Smooth muscle cell (in vitro differentiated cells): Measurements from ENCODE around the gene IFT27. TPM values are rescaled to one million over a fixed set of nuclear protein-coding genes. Genes with fewer than 3 reads are reported as not detected.

ENCODE experiments used
- DNase-seq: peaks from one replicate; lab custom pipeline; 2025; ENCODE audit not compliant: unreplicated experiment; lab: John Stamatoyannopoulos, UW
- H2AFZ ChIP-seq: fragments of 200-600 bp; sonication (generic); 2 replicates; pipeline ENCODE4 v1.6.0; 2016; ENCODE audit warnings: antibody characterized with exemption, low read depth, mild to moderate bottlenecking
- H3F3A ChIP-seq: fragments of 200-600 bp; sonication (generic); 2 replicates; pipeline ENCODE4 v1.6.0; 2017; ENCODE audit warnings: antibody characterized with exemption, low read depth
- H3K27ac ChIP-seq: fragments of 200-600 bp; sonication (generic); 2 replicates; pipeline ENCODE4 v1.5.1; 2016; ENCODE audit warnings: low read depth, mild to moderate bottlenecking
- H3K27me3 ChIP-seq: fragments of 200-600 bp; sonication (generic); 2 replicates; pipeline ENCODE4 v1.6.1; 2016; ENCODE audit warnings: low read depth, mild to moderate bottlenecking
- H3K36me3 ChIP-seq: fragments of 200-600 bp; sonication (generic); 2 replicates; pipeline ENCODE4 v1.5.1; 2016; ENCODE audit warnings: low read depth
- H3K4me1 ChIP-seq: fragments of 200-600 bp; sonication (generic); 2 replicates; pipeline ENCODE4 v1.5.1; 2016; ENCODE audit warnings: low read depth
- H3K4me2 ChIP-seq: fragments of 200-600 bp; sonication (generic); 2 replicates; pipeline ENCODE4 v1.6.0; 2016; ENCODE audit warnings: mild to moderate bottlenecking
- H3K4me3 ChIP-seq: fragments of 200-600 bp; sonication (generic); 2 replicates; pipeline ENCODE4 v1.5.1; 2016; ENCODE audit warnings: mild to moderate bottlenecking
- H3K79me2 ChIP-seq: fragments of 200-600 bp; sonication (generic); 2 replicates; pipeline ENCODE4 v1.6.0; 2016; ENCODE audit warnings: low read depth, mild to moderate bottlenecking
- H3K9ac ChIP-seq: fragments of 200-600 bp; sonication (generic); 2 replicates; pipeline ENCODE4 v1.6.0; 2016; ENCODE audit warnings: low read depth
- H3K9me3 ChIP-seq: fragments of 200-600 bp; sonication (generic); replicated peaks from 2 replicates; pipeline ENCODE4 v1.5.1; 2016; ENCODE audit warnings: low read depth
- H4K20me1 ChIP-seq: fragments of 200-600 bp; sonication (generic); 2 replicates; pipeline ENCODE4 v1.6.0; 2016; ENCODE audit warnings: low read depth
- whole genome bisulfite sequencing: methylation state at CpG from one replicate; pipeline ENCODE4 v1.1.7; 2016; ENCODE audit warnings: low lambda C conversion rate; 5-methylcytosine and 5-hydroxymethylcytosine counted together
- polyA plus RNA-seq: library from polyadenylated mRNA; unstranded; fragments of >200 nt; fragmentation: Nextera tagmentation; extraction: Ambion mirVana; gene quantifications from 2 replicates; pipeline ENCODE4 v1.2.1, GENCODE V29; 2016
- total RNA-seq: library from RNA; depleted of rRNA; stranded (reverse); fragments of >200 nt; gene quantifications from 2 replicates; pipeline ENCODE4 v1.2.3, GENCODE V29; 2014
- TF ChIP-seq, protein P1 (sequence below): fragments of 200-600 bp; sonication (generic); IDR thresholded peaks from 2 replicates; pipeline ENCODE4 v1.5.1; 2017; ENCODE audit warnings: borderline replicate concordance, mild to moderate bottlenecking, antibody characterized with exemption; ENCODE audit not compliant: insufficient read depth, poor library complexity, severe bottlenecking

Gene IFT27
- total and polyA plus RNA-seq, 2 experiments from 2014 or later: 16.0 to 43.2 TPM

DNA sequence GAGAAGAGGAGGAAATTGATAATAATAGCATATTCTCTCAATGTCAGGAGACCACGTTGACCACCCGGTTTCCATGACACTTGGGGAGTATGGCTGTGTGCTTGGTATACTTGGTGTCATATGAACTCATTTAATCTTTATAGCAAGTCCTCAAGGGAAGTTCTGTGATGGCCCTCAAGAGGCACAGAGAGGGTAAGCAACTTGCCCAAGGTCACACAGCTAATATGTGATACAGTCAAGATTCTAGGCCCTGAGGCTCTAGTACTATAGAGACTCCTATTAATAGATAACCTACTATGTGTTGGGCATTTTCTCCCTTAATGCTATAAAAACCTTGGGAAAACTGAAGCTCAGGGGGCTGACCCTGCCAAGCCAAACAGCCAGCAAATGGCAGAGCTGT, 61.8 kb downstream of the IFT27 start:
- H3K9me3 ChIP-seq: no peaks in the 10 kb centered on the region
- H3K27me3 ChIP-seq: peaks cover 41% of the 10 kb centered on the region
- H3F3A ChIP-seq: no peaks in the 10 kb centered on the region
- no peak overlapping the region for H3K9ac ChIP-seq
- H3K4me3 ChIP-seq: no peak overlapping the region
- no peak overlapping the region for H2AFZ ChIP-seq
- H4K20me1 ChIP-seq: no peaks in the 10 kb centered on the region
- WGBS: 95% methylated on average over 2 of the region's 2 CpGs
- DNase-seq: no peak
- no peaks in the 10 kb centered on the region for H3K4me1 ChIP-seq
- no peaks in the 10 kb centered on the region for H3K79me2 ChIP-seq
- H3K27ac ChIP-seq: no peak overlapping the region
- no peak overlapping the region for H3K4me2 ChIP-seq
- TF ChIP-seq, protein P1, sequence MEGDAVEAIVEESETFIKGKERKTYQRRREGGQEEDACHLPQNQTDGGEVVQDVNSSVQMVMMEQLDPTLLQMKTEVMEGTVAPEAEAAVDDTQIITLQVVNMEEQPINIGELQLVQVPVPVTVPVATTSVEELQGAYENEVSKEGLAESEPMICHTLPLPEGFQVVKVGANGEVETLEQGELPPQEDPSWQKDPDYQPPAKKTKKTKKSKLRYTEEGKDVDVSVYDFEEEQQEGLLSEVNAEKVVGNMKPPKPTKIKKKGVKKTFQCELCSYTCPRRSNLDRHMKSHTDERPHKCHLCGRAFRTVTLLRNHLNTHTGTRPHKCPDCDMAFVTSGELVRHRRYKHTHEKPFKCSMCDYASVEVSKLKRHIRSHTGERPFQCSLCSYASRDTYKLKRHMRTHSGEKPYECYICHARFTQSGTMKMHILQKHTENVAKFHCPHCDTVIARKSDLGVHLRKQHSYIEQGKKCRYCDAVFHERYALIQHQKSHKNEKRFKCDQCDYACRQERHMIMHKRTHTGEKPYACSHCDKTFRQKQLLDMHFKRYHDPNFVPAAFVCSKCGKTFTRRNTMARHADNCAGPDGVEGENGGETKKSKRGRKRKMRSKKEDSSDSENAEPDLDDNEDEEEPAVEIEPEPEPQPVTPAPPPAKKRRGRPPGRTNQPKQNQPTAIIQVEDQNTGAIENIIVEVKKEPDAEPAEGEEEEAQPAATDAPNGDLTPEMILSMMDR: no peak
- H3K36me3 ChIP-seq: no peaks in the 10 kb centered on the region

DNA sequence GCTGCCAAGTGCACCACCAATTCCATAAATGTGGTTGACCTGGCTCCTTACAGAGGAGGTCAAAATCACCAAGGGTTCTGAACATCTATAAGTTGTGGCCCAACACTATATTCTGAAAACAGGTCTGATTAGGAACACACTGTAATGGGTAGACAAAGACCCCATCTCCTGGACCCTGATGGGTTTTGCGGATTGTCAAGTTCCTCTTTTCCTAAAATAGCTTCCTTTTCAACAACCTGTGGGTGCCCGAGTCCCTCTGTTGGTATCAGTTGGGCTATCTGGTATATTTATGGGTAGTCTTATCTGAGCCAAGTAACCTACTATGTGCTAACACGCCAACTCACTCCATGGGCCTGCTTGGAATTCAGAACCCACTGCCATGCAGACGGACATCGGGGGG, 62.5 kb downstream of the IFT27 start:
- Histone ChIP-seq H3K36me3 (no peaks in the 10 kb centered on the region), H4K20me1 (no peaks in the 10 kb centered on the region), H2AFZ (no peak overlapping the region), H3K27ac (no peak overlapping the region), H3K9ac (no peak overlapping the region), H3K9me3 (no peaks in the 10 kb centered on the region), H3K4me2 (no peak overlapping the region), H3K4me1 (no peaks in the 10 kb centered on the region), H3K4me3 (no peak overlapping the region), H3K79me2 (no peaks in the 10 kb centered on the region), H3K27me3 (peaks cover 40% of the 10 kb centered on the region), H3F3A (no peaks in the 10 kb centered on the region)
- TF ChIP-seq, protein P1: no peak
- WGBS: 91% methylated on average over 5 of the region's 5 CpGs
- no peak for DNase-seq

Other genes with a start within 250 kb of the IFT27 start
- gene EIF3D, start 247.0 kb downstream of the IFT27 start, total RNA-seq: 258 and 323 TPM in 2 replicates
- gene EIF3D, start 247.0 kb downstream of the IFT27 start, polyA plus RNA-seq: 82.7 and 101 TPM in 2 replicates
- gene CACNG2, start 72.4 kb downstream of the IFT27 start, total RNA-seq: not detected in 2 replicates
- not detected in 2 replicates for gene CACNG2, start 72.4 kb downstream of the IFT27 start, polyA plus RNA-seq
- gene PVALB, start 40.9 kb upstream of the IFT27 start, total RNA-seq: not detected in 2 replicates
- gene PVALB, start 40.9 kb upstream of the IFT27 start, polyA plus RNA-seq: not detected in 2 replicates
- not detected in 2 replicates for gene NCF4, start 84.9 kb upstream of the IFT27 start, total RNA-seq
- gene NCF4, start 84.9 kb upstream of the IFT27 start, polyA plus RNA-seq: 0.15 and 0.41 TPM in 2 replicates
- gene CSF2RB, start 137.5 kb upstream of the IFT27 start, total RNA-seq: 0.22 TPM in 1 of 2 replicates, not detected in the other
- gene CSF2RB, start 137.5 kb upstream of the IFT27 start, polyA plus RNA-seq: 0.25 and 0.43 TPM in 2 replicates
- gene TST, start 243.3 kb upstream of the IFT27 start, total RNA-seq: 10.4 and 19.9 TPM in 2 replicates
- 15.0 and 17.5 TPM in 2 replicates for gene TST, start 243.3 kb upstream of the IFT27 start, polyA plus RNA-seq
- gene MPST, start 243.6 kb upstream of the IFT27 start, total RNA-seq: 49.9 and 55.3 TPM in 2 replicates
- 105 and 119 TPM in 2 replicates for gene MPST, start 243.6 kb upstream of the IFT27 start, polyA plus RNA-seq